ENCODE data around the gene MCHR1. TPM values are rescaled to one million over a fixed set of nuclear protein-coding genes. Genes with fewer than 3 reads are reported as not detected.

Gene MCHR1
- polyA plus RNA-seq, 1 donor (not counting 4 experiments of a cell fraction or from before 2014, with no cell fraction given) = 0.12 TPM

- FAIRE-seq = no peak
- H3K9me1 ChIP-seq (ENCODE audit: control insufficient read depth, extremely low read depth, insufficient read depth, low read length) = no peaks in the 10 kb centered on the region
These were observed 20.1 kb upstream of the MCHR1 start for GRCh38 chr22:40659166-40659565.

GRCh38 chr22:40660730-40661129 is 18.6 kb upstream of the MCHR1 start:
- H4K20me1 ChIP-seq (ENCODE audit: control insufficient read depth, extremely low read depth, insufficient read depth, low read length) = no peaks in the 10 kb centered on the region
- H3K27me3 ChIP-seq (ENCODE audit: control insufficient read depth, extremely low read depth, insufficient read depth, low read length) = no peaks in the 10 kb centered on the region
- no peak overlapping the region for H3K4me3 ChIP-seq (ENCODE audit: control insufficient read depth in 2 of 3, extremely low read depth in 1 of 3, insufficient read depth in 2 of 3, low read depth in 1 of 3, low read length in 3 of 3)
- no peaks in the 10 kb centered on the region for H3K79me2 ChIP-seq (ENCODE audit: control insufficient read depth, insufficient read depth, low read length)
- no peak overlapping the region for H3K4me2 ChIP-seq (ENCODE audit: control insufficient read depth, extremely low read depth, insufficient read depth, low read depth, low read length)
- no peak overlapping the region for H3K27ac ChIP-seq (ENCODE audit: control insufficient read depth, insufficient read depth, low read length)
- H3K9ac ChIP-seq (ENCODE audit: control insufficient read depth, extremely low read depth, insufficient read depth, low read length) = no peak overlapping the region
- no peak overlapping the region for H2AFZ ChIP-seq (ENCODE audit: control insufficient read depth, low read length)
- TF ChIP-seq CTCF (optimal IDR thresholded peaks at IDR 0.05 in 1 of 3, IDR thresholded peaks at IDR 0.05 in 1 of 3, conservative IDR thresholded peaks at IDR 0.05 in 1 of 3; ENCODE audit: extremely low read depth in 1 of 3, insufficient read depth in 2 of 3, low read length in 3 of 3) (no peak), EZH2 (IDR thresholded peaks at IDR 0.05; ENCODE audit: low read length) (no peak)
- no peaks in the 10 kb centered on the region for H3K9me1 ChIP-seq (ENCODE audit: control insufficient read depth, extremely low read depth, insufficient read depth, low read length)
- DNase-seq (ENCODE audit: low read depth, low spot score) (no peak), FAIRE-seq (no peak)
- H3K9me3 ChIP-seq (ENCODE audit: control insufficient read depth, low read depth, low read length) = no peaks in the 10 kb centered on the region
- H3K36me3 ChIP-seq (ENCODE audit: control insufficient read depth in 2 of 2, extremely low read depth in 1 of 2, insufficient read depth in 2 of 2, low read length in 2 of 2) = no peaks in the 10 kb centered on the region
- dilution Hi-C loops (cut with MboI; ENCODE audit: extremely low pct_ligation_motif_present, low sequenced_read_pairs) = no loop called here
- no peaks in the 10 kb centered on the region for H3K4me1 ChIP-seq (ENCODE audit: control insufficient read depth, extremely low read depth, insufficient read depth, low read length)

More at GRCh38 chr22:40659166-40659565, 20.1 kb upstream of the MCHR1 start:
- Histone ChIP-seq H3K4me1 (ENCODE audit: control insufficient read depth, extremely low read depth, insufficient read depth, low read length) (peaks cover 11% of the 10 kb centered on the region), H4K20me1 (ENCODE audit: control insufficient read depth, extremely low read depth, insufficient read depth, low read length) (no peaks in the 10 kb centered on the region), H3K4me3 (ENCODE audit: control insufficient read depth in 2 of 3, extremely low read depth in 1 of 3, insufficient read depth in 2 of 3, low read depth in 1 of 3, low read length in 3 of 3) (no peak overlapping the region), H3K9ac (ENCODE audit: control insufficient read depth, extremely low read depth, insufficient read depth, low read length) (no peak overlapping the region), H3K9me3 (ENCODE audit: control insufficient read depth, low read depth, low read length) (no peaks in the 10 kb centered on the region), H3K79me2 (ENCODE audit: control insufficient read depth, insufficient read depth, low read length) (no peaks in the 10 kb centered on the region), H3K4me2 (ENCODE audit: control insufficient read depth, extremely low read depth, insufficient read depth, low read depth, low read length) (no peak overlapping the region), H3K27ac (ENCODE audit: control insufficient read depth, insufficient read depth, low read length) (no peak overlapping the region), H3K27me3 (ENCODE audit: control insufficient read depth, extremely low read depth, insufficient read depth, low read length) (no peaks in the 10 kb centered on the region), H3K36me3 (ENCODE audit: control insufficient read depth in 2 of 2, extremely low read depth in 1 of 2, insufficient read depth in 2 of 2, low read length in 2 of 2) (no peaks in the 10 kb centered on the region), H2AFZ (ENCODE audit: control insufficient read depth, low read length) (no peak overlapping the region)
- dilution Hi-C loops (cut with MboI; ENCODE audit: extremely low pct_ligation_motif_present, low sequenced_read_pairs) = no loop called here
- no peak for TF ChIP-seq CTCF (optimal IDR thresholded peaks at IDR 0.05 in 1 of 3, IDR thresholded peaks at IDR 0.05 in 1 of 3, conservative IDR thresholded peaks at IDR 0.05 in 1 of 3; ENCODE audit: extremely low read depth in 1 of 3, insufficient read depth in 2 of 3, low read length in 3 of 3)
- TF ChIP-seq EZH2 (IDR thresholded peaks at IDR 0.05; ENCODE audit: low read length) = no peak
- no peak for DNase-seq (ENCODE audit: low read depth, low spot score)

Measured in keratinocyte (primary cell).